GM23338 (cell line): ENCODE measurements around the gene RIMS1. TPM values are rescaled to one million over a fixed set of nuclear protein-coding genes. Genes with fewer than 3 reads are reported as not detected.

Source experiments
- ATAC-seq: fragments of 200-7000 bp; cut with Tn5 transposase; 3 replicates; pipeline ENCODE4 v1.9.1; 2020
- DNase-seq: peaks from one replicate; pipeline ENCODE4 v3.0.0-alpha.2; 2015; ENCODE audit warnings: low spot score
- H2AFZ ChIP-seq: fragments of 200-600 bp; sonication (generic); 2 replicates; pipeline ENCODE4 v1.8.0; 2016; ENCODE audit warnings: antibody characterized with exemption, mild to moderate bottlenecking, moderate library complexity
- H3F3A ChIP-seq: fragments of 200-600 bp; sonication (generic); replicated peaks from 2 replicates; pipeline ENCODE4 v1.8.0; 2017; ENCODE audit warnings: antibody characterized with exemption, mixed run types, low read depth
- H3K27ac ChIP-seq: fragments of 200-600 bp; sonication (generic); 2 replicates; pipeline ENCODE4 v1.6.1; 2016; ENCODE audit warnings: low read depth
- H3K27me3 ChIP-seq: fragments of 200-600 bp; sonication (generic); 2 replicates; pipeline ENCODE4 v1.8.0; 2016; ENCODE audit warnings: mild to moderate bottlenecking, mixed run types, moderate library complexity; ENCODE audit not compliant: insufficient read depth
- H3K36me3 ChIP-seq: fragments of 200-600 bp; sonication (generic); 2 replicates; pipeline ENCODE4 v1.8.0; 2016; ENCODE audit warnings: mild to moderate bottlenecking; ENCODE audit not compliant: insufficient read depth
- H3K4me1 ChIP-seq: fragments of 200-600 bp; sonication (generic); 2 replicates; pipeline ENCODE4 v1.8.0; 2016; ENCODE audit warnings: mild to moderate bottlenecking, moderate library complexity; ENCODE audit not compliant: insufficient read depth
- H3K4me2 ChIP-seq: fragments of 200-600 bp; sonication (generic); 2 replicates; pipeline ENCODE4 v1.7.1; 2017; ENCODE audit warnings: mixed run types
- H3K4me3 ChIP-seq: fragments of 200-600 bp; sonication (generic); 2 replicates; pipeline ENCODE4 v1.6.1; 2016; ENCODE audit warnings: mixed run types
- H3K79me2 ChIP-seq: fragments of 200-600 bp; sonication (generic); replicated peaks from 2 replicates; pipeline ENCODE4 v1.8.0; 2017; ENCODE audit warnings: mild to moderate bottlenecking; ENCODE audit not compliant: insufficient read depth
- H3K9me2 ChIP-seq: fragments of 200-600 bp; sonication (generic); 2 replicates; pipeline ENCODE4 v1.8.0; 2017; ENCODE audit not compliant: insufficient read depth
- H4K20me1 ChIP-seq: fragments of 200-600 bp; sonication (generic); replicated peaks from 2 replicates; pipeline ENCODE4 v1.8.0; 2017; ENCODE audit warnings: mild to moderate bottlenecking; ENCODE audit not compliant: insufficient read depth
- H3K27ac Mint-ChIP-seq: 2 replicates; pipeline ENCODE4 v1.8.0; 2020; ENCODE audit warnings: inconsistent platforms, mild to moderate bottlenecking, moderate library complexity, mixed read lengths
- H3K27me3 Mint-ChIP-seq: 3 replicates; pipeline ENCODE4 v1.8.0; 2022; ENCODE audit warnings: low read depth, mild to moderate bottlenecking, moderate library complexity, mixed read lengths, inconsistent platforms; ENCODE audit not compliant: insufficient read depth, poor library complexity
- H3K36me3 Mint-ChIP-seq: 3 replicates; pipeline ENCODE4 v1.8.0; 2021; ENCODE audit warnings: low read depth, mild to moderate bottlenecking, inconsistent platforms, moderate library complexity, mixed read lengths
- H3K4me1 Mint-ChIP-seq: 3 replicates; pipeline ENCODE4 v1.8.0; 2020; ENCODE audit warnings: mild to moderate bottlenecking, inconsistent platforms, mixed read lengths
- H3K4me3 Mint-ChIP-seq: 3 replicates; pipeline ENCODE4 v1.8.0; 2021; ENCODE audit warnings: moderate library complexity, mild to moderate bottlenecking, inconsistent platforms, mixed read lengths
- H3K9me3 Mint-ChIP-seq: 3 replicates; pipeline ENCODE4 v1.8.0; 2020; ENCODE audit warnings: moderate library complexity, mild to moderate bottlenecking, inconsistent platforms, mixed read lengths
- CREB1 ChIP-seq: fragments of 250-450 bp; sonication (Bioruptor Pico); IDR thresholded peaks from 2 replicates; pipeline ENCODE4 v1.5.0; 2020; ENCODE audit warnings: low read depth, mild to moderate bottlenecking, moderate library complexity
- CTCF ChIP-seq, 2 experiments: fragments of 200-600 bp in 1 of 2; sonication (generic) in 1 of 2; conservative IDR thresholded peaks; 2 replicates each; pipeline versions ENCODE4 v1.5.1 to v1.6.1; 2016 to 2017; ENCODE audit warnings: antibody characterized with exemption in 2 of 2, low read depth in 2 of 2, mild to moderate bottlenecking in 2 of 2, moderate library complexity in 1 of 2
- ETS1 ChIP-seq: IDR thresholded peaks from 2 replicates; pipeline ENCODE4 v1.6.1; 2016; ENCODE audit warnings: antibody characterized with exemption
- EZH2 ChIP-seq: fragments of 200-600 bp; sonication (generic); IDR thresholded peaks from one replicate; pipeline ENCODE4 v1.8.0; 2017; ENCODE audit warnings: antibody characterized with exemption, mild to moderate bottlenecking, low read depth; ENCODE audit not compliant: unreplicated experiment
- EZH2phosphoT487 ChIP-seq: fragments of 200-600 bp; sonication (generic); IDR thresholded peaks from one replicate; pipeline ENCODE4 v1.8.1; 2018; ENCODE audit warnings: antibody characterized with exemption; ENCODE audit not compliant: unreplicated experiment
- JUNB ChIP-seq: IDR thresholded peaks from one replicate; pipeline ENCODE4 v1.6.1; 2016; ENCODE audit warnings: antibody characterized with exemption; ENCODE audit not compliant: unreplicated experiment
- NANOG ChIP-seq: IDR thresholded peaks from 2 replicates; pipeline ENCODE4 v1.6.1; 2016; ENCODE audit warnings: antibody characterized with exemption, borderline replicate concordance
- POLR2AphosphoS5 ChIP-seq: IDR thresholded peaks from 2 replicates; pipeline ENCODE4 v1.6.1; 2016; ENCODE audit warnings: antibody characterized with exemption, low read depth
- REST ChIP-seq: IDR thresholded peaks from one replicate; pipeline ENCODE4 v1.6.1; 2018; ENCODE audit warnings: antibody characterized with exemption; ENCODE audit not compliant: unreplicated experiment
- STAT1 ChIP-seq: IDR thresholded peaks from one replicate; pipeline ENCODE4 v1.6.1; 2016; ENCODE audit warnings: antibody characterized with exemption; ENCODE audit not compliant: unreplicated experiment
- ZNF114 ChIP-seq: fragments of 250-450 bp; sonication (Bioruptor Pico); IDR thresholded peaks from 2 replicates; pipeline ENCODE4 v1.5.0; 2020; ENCODE audit warnings: mild to moderate bottlenecking, moderate library complexity
- ZNF331 ChIP-seq: fragments of 250-450 bp; sonication (Bioruptor Pico); IDR thresholded peaks from 2 replicates; pipeline ENCODE4 v1.5.0; 2020; ENCODE audit warnings: low read depth, mild to moderate bottlenecking, moderate library complexity
- ZNF462 ChIP-seq: fragments of 250-450 bp; sonication (Bioruptor Pico); IDR thresholded peaks from 2 replicates; pipeline ENCODE4 v1.5.0; 2020; ENCODE audit warnings: mild to moderate bottlenecking, moderate library complexity
- polyA plus RNA-seq: library from polyadenylated mRNA; unstranded; fragments of >200 nt; fragmentation: Nextera tagmentation; extraction: Ambion mirVana; gene quantifications from 2 replicates; pipeline ENCODE4 v1.2.1, GENCODE V29; 2016
- total RNA-seq: library from RNA; depleted of rRNA; stranded (reverse); fragments of >200 nt; shearing (Covaris generic); gene quantifications from 2 replicates; pipeline ENCODE4 v1.2.3, GENCODE V29; 2014

RIMS1 gene
- total and polyA plus RNA-seq, 2 experiments from 2014 or later: 0.89 to 4.0 TPM

GRCh38 chr6:71933881-71934280 is 47.5 kb downstream of the RIMS1 start:
- Histone ChIP-seq H2AFZ (no peak overlapping the region), H3K9me2 (no peaks in the 10 kb centered on the region), H3F3A (no peaks in the 10 kb centered on the region), H3K36me3 (no peaks in the 10 kb centered on the region), H3K4me2 (no peak overlapping the region), H3K27ac (no peak overlapping the region), H4K20me1 (no peaks in the 10 kb centered on the region), H3K4me3 (no peak overlapping the region), H3K79me2 (no peaks in the 10 kb centered on the region), H3K27me3 (no peaks in the 10 kb centered on the region), H3K4me1 (peaks cover 7% of the 10 kb centered on the region)
- no peak for TF ChIP-seq EZH2
- TF ChIP-seq ZNF331 (CRISPR knock-in tag): no peak
- no peak for TF ChIP-seq EZH2phosphoT487
- no peak for TF ChIP-seq ZNF114 (CRISPR knock-in tag)
- TF ChIP-seq POLR2AphosphoS5: no peak
- TF ChIP-seq CREB1 (CRISPR knock-in tag): no peak
- no peak for TF ChIP-seq JUNB
- no peak for TF ChIP-seq ZNF462
- no peak for TF ChIP-seq CTCF (conservative IDR thresholded peaks at IDR 0.05; ENCODE audit: low read depth in 2 of 2)
- no peak for TF ChIP-seq STAT1
- TF ChIP-seq REST: no peak
- no peak for TF ChIP-seq NANOG
- TF ChIP-seq ETS1: no peak
- H3K4me1 Mint-ChIP-seq: peaks cover 15% of the 10 kb centered on the region
- no peaks in the 10 kb centered on the region for H3K27me3 Mint-ChIP-seq
- peaks cover 12% of the 10 kb centered on the region; the same call in 2 of the 3 replicates for H3K9me3 Mint-ChIP-seq
- DNase-seq (no peak), ATAC-seq (no peak)
- no peak overlapping the region for H3K4me3 Mint-ChIP-seq
- H3K36me3 Mint-ChIP-seq: peaks cover 11% of the 10 kb centered on the region; the same call in 2 of the 3 replicates
- no peak overlapping the region for H3K27ac Mint-ChIP-seq
